ENCODE data around the gene LEPR. TPM values are rescaled to one million over a fixed set of nuclear protein-coding genes. Genes with fewer than 3 reads are reported as not detected.

The LEPR gene
- total RNA-seq, 1 experiment from 2014 or later, result 3.0 TPM

DNA sequence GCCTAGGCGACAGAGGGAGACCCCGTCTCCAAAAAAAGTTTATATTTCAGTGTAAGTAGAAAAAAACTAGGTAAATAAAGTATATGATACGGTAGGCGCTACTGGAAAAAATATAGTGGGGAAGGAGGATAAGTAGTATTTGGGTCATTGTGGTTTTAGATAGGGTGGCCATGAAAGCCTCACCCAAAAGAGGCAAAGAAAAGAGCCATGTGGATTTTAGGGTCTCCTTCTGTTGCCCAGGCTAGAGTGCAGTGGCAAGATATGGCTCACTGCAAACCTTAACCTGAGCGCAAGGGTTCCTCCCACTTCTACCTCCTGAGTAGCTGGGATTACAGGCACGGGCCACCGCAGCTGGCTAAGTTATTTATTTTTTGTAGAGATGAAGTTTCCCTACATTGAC, 17.1 kb downstream of the LEPR start:
- in situ Hi-C loops (cut with HindIII; ENCODE audit: low pct_unique_long_range_greater_than_20kb, low sequenced_read_pairs) (no loop called here), intact Hi-C loops (cut with micrococcal nuclease; ENCODE audit: unreplicated experiment) (no loop called here)
- H3K36me3 ChIP-seq (ENCODE audit: control insufficient read depth, insufficient read depth, low read length), result peaks cover 4% of the 10 kb centered on the region
- ChIA-PET CTCF (no interaction called here), POLR2A (no interaction called here)
- H3K9me3 ChIP-seq (ENCODE audit: control insufficient read depth, insufficient read depth, low read depth, low read length), result no peaks in the 10 kb centered on the region
- H3K4me3 ChIP-seq (ENCODE audit: low read depth in 2 of 2, low read length in 2 of 2), result no peak overlapping the region
- H3K27me3 ChIP-seq (ENCODE audit: control insufficient read depth, insufficient read depth, low read length), result no peaks in the 10 kb centered on the region
- BruUV-seq (replicated peaks), result no TSS peak
- no peaks in the 10 kb centered on the region for H3K4me1 ChIP-seq (ENCODE audit: control insufficient read depth, insufficient read depth, low read length)
- no peak overlapping the region for H3K27ac ChIP-seq (ENCODE audit: low read length)
- ATAC-seq (no peak), DNase-seq (ENCODE audit: low read depth, low spot score) (no peak)
- TF ChIP-seq POLR2AphosphoS5 (IDR thresholded peaks at IDR 0.05; ENCODE audit: low read depth, low read length) (no peak), TCF7L2 (IDR thresholded peaks at IDR 0.05; ENCODE audit: low read depth, low read length) (no peak)

DNA sequence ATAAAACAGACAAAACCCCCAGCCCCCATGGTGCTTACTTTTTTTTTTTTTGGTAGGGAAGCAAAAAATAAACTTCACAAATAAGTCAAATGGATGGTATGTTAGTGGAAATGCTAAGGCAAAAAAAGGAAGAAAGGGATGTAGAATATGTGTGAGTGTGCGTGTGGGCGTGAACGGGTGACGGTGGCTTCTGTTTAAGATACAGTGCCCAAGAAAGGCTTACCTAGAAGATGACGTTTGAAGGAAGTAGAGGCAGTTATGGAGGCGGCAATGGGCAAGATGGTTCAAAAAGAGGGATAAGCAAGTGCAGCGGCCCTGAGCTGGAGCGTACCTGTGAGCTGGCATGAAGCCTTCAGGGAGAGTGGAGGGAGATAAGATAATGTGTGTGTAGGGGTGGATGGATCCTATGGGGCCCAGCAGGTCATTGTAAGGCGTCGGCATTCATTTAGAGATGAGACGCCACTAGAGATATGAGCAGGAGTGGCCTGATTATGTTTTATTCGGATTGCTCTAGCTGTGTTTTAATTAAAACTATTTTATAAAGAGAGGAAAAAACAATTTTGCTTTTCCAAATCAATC, 19.9 kb downstream of the LEPR start:
- H3K9me3 ChIP-seq (ENCODE audit: control insufficient read depth, insufficient read depth, low read depth, low read length), result no peaks in the 10 kb centered on the region
- no peaks in the 10 kb centered on the region for H3K27me3 ChIP-seq (ENCODE audit: control insufficient read depth, insufficient read depth, low read length)
- BruUV-seq (replicated peaks), result no TSS peak
- ATAC-seq (no peak), DNase-seq (ENCODE audit: low read depth, low spot score) (no peak)
- POLR2A ChIA-PET, result no interaction called here
- no peak overlapping the region for H3K27ac ChIP-seq (ENCODE audit: low read length)
- H3K4me1 ChIP-seq (ENCODE audit: control insufficient read depth, insufficient read depth, low read length), result no peaks in the 10 kb centered on the region
- in situ Hi-C loops (cut with HindIII; ENCODE audit: low pct_unique_long_range_greater_than_20kb, low sequenced_read_pairs) (no loop called here), intact Hi-C loops (cut with micrococcal nuclease; ENCODE audit: unreplicated experiment) (no loop called here)
- H3K36me3 ChIP-seq (ENCODE audit: control insufficient read depth, insufficient read depth, low read length), result no peaks in the 10 kb centered on the region
- CTCF ChIA-PET, result interaction anchor here (0.7 kb wide), 1 partner anchor 185 kb away, joined by 9 read pairs; no protein-coding TSS in a partner anchor
- no peak overlapping the region for H3K4me3 ChIP-seq (ENCODE audit: low read depth in 2 of 2, low read length in 2 of 2)
- TF ChIP-seq, protein P1, sequence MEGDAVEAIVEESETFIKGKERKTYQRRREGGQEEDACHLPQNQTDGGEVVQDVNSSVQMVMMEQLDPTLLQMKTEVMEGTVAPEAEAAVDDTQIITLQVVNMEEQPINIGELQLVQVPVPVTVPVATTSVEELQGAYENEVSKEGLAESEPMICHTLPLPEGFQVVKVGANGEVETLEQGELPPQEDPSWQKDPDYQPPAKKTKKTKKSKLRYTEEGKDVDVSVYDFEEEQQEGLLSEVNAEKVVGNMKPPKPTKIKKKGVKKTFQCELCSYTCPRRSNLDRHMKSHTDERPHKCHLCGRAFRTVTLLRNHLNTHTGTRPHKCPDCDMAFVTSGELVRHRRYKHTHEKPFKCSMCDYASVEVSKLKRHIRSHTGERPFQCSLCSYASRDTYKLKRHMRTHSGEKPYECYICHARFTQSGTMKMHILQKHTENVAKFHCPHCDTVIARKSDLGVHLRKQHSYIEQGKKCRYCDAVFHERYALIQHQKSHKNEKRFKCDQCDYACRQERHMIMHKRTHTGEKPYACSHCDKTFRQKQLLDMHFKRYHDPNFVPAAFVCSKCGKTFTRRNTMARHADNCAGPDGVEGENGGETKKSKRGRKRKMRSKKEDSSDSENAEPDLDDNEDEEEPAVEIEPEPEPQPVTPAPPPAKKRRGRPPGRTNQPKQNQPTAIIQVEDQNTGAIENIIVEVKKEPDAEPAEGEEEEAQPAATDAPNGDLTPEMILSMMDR (IDR thresholded peaks at IDR 0.05), result no peak
- TF ChIP-seq, protein P2, sequence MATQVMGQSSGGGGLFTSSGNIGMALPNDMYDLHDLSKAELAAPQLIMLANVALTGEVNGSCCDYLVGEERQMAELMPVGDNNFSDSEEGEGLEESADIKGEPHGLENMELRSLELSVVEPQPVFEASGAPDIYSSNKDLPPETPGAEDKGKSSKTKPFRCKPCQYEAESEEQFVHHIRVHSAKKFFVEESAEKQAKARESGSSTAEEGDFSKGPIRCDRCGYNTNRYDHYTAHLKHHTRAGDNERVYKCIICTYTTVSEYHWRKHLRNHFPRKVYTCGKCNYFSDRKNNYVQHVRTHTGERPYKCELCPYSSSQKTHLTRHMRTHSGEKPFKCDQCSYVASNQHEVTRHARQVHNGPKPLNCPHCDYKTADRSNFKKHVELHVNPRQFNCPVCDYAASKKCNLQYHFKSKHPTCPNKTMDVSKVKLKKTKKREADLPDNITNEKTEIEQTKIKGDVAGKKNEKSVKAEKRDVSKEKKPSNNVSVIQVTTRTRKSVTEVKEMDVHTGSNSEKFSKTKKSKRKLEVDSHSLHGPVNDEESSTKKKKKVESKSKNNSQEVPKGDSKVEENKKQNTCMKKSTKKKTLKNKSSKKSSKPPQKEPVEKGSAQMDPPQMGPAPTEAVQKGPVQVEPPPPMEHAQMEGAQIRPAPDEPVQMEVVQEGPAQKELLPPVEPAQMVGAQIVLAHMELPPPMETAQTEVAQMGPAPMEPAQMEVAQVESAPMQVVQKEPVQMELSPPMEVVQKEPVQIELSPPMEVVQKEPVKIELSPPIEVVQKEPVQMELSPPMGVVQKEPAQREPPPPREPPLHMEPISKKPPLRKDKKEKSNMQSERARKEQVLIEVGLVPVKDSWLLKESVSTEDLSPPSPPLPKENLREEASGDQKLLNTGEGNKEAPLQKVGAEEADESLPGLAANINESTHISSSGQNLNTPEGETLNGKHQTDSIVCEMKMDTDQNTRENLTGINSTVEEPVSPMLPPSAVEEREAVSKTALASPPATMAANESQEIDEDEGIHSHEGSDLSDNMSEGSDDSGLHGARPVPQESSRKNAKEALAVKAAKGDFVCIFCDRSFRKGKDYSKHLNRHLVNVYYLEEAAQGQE (IDR thresholded peaks at IDR 0.05; ENCODE audit: insufficient read depth in 1 of 2, low read depth in 2 of 2, low read length in 1 of 2), result no peak
- TF ChIP-seq SIN3A (IDR thresholded peaks at IDR 0.05; ENCODE audit: borderline replicate concordance, insufficient read depth, low read depth, low read length) (no peak), TCF7L2 (IDR thresholded peaks at IDR 0.05; ENCODE audit: low read depth, low read length) (no peak)

DNA sequence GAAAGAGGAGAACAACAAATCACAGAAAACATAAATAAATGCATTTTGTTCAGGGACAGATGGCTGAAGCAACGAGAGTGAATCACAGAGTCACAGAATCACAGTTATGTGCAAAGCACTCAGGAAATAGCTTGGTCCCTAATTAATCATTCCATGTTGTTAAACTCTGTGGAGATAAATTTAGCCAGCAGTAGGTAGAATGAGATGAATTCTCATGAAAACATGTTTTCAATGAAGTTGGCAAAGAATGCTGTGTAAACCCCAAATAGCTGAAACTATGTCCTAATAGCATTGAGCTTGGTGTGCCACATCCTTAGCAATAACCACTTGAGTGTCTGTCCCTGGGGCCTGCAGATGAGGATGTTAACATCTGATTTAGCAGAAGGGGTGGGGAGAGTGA, 20.4 kb downstream of the LEPR start:
- ChIA-PET CTCF (no interaction called here), POLR2A (no interaction called here)
- no peaks in the 10 kb centered on the region for H3K36me3 ChIP-seq (ENCODE audit: control insufficient read depth, insufficient read depth, low read length)
- DNase-seq (ENCODE audit: low read depth, low spot score) (no peak), ATAC-seq (no peak)
- no peak overlapping the region for H3K4me3 ChIP-seq (ENCODE audit: low read depth in 2 of 2, low read length in 2 of 2)
- H3K9me3 ChIP-seq (ENCODE audit: control insufficient read depth, insufficient read depth, low read depth, low read length), result no peaks in the 10 kb centered on the region
- H3K27ac ChIP-seq (ENCODE audit: low read length), result no peak overlapping the region
- BruUV-seq (replicated peaks), result no TSS peak
- H3K27me3 ChIP-seq (ENCODE audit: control insufficient read depth, insufficient read depth, low read length), result no peaks in the 10 kb centered on the region
- TF ChIP-seq, protein P2 (IDR thresholded peaks at IDR 0.05; ENCODE audit: insufficient read depth in 1 of 2, low read depth in 2 of 2, low read length in 1 of 2), result no peak
- no peak for TF ChIP-seq SIN3A (IDR thresholded peaks at IDR 0.05; ENCODE audit: borderline replicate concordance, insufficient read depth, low read depth, low read length)
- TF ChIP-seq TCF7L2 (IDR thresholded peaks at IDR 0.05; ENCODE audit: low read depth, low read length), result no peak
- TF ChIP-seq POLR2AphosphoS5 (IDR thresholded peaks at IDR 0.05; ENCODE audit: low read depth, low read length), result no peak
- TF ChIP-seq, protein P1 (IDR thresholded peaks at IDR 0.05), result no peak
- intact Hi-C loops (cut with micrococcal nuclease; ENCODE audit: unreplicated experiment), result no loop called here
- in situ Hi-C loops (cut with HindIII; ENCODE audit: low pct_unique_long_range_greater_than_20kb, low sequenced_read_pairs), result no loop called here
- H3K4me1 ChIP-seq (ENCODE audit: control insufficient read depth, insufficient read depth, low read length), result no peaks in the 10 kb centered on the region
